Measurements from ENCODE around the gene RSAD1.

The RSAD1 gene

GRCh38 chr17:50483266-50483665, 4.6 kb downstream of the RSAD1 start:
- H3K4me1 ChIP-seq: no peaks in the 10 kb centered on the region
- no peak overlapping the region for H3K4me3 ChIP-seq (ENCODE audit: low read depth, low read length)
- TF ChIP-seq, protein P1, sequence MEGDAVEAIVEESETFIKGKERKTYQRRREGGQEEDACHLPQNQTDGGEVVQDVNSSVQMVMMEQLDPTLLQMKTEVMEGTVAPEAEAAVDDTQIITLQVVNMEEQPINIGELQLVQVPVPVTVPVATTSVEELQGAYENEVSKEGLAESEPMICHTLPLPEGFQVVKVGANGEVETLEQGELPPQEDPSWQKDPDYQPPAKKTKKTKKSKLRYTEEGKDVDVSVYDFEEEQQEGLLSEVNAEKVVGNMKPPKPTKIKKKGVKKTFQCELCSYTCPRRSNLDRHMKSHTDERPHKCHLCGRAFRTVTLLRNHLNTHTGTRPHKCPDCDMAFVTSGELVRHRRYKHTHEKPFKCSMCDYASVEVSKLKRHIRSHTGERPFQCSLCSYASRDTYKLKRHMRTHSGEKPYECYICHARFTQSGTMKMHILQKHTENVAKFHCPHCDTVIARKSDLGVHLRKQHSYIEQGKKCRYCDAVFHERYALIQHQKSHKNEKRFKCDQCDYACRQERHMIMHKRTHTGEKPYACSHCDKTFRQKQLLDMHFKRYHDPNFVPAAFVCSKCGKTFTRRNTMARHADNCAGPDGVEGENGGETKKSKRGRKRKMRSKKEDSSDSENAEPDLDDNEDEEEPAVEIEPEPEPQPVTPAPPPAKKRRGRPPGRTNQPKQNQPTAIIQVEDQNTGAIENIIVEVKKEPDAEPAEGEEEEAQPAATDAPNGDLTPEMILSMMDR (IDR thresholded peaks at IDR 0.05; ENCODE audit: low read depth, low read length): no peak
- peaks cover 22% of the 10 kb centered on the region for H3K36me3 ChIP-seq
- H3K9me3 ChIP-seq: no peaks in the 10 kb centered on the region
- H3K27me3 ChIP-seq: no peaks in the 10 kb centered on the region
- no peak for DNase-seq

- no peaks in the 10 kb centered on the region for H3K4me1 ChIP-seq
- H3K9me3 ChIP-seq: no peaks in the 10 kb centered on the region
- H3K27me3 ChIP-seq: no peaks in the 10 kb centered on the region
- DNase-seq: no peak
- peaks cover 22% of the 10 kb centered on the region for H3K36me3 ChIP-seq
- H3K4me3 ChIP-seq (ENCODE audit: low read depth, low read length): no peak overlapping the region
- TF ChIP-seq, protein P1 (IDR thresholded peaks at IDR 0.05; ENCODE audit: low read depth, low read length): no peak
Observed at GRCh38 chr17:50484386-50485155, 5.9 kb downstream of the RSAD1 start.

DNA sequence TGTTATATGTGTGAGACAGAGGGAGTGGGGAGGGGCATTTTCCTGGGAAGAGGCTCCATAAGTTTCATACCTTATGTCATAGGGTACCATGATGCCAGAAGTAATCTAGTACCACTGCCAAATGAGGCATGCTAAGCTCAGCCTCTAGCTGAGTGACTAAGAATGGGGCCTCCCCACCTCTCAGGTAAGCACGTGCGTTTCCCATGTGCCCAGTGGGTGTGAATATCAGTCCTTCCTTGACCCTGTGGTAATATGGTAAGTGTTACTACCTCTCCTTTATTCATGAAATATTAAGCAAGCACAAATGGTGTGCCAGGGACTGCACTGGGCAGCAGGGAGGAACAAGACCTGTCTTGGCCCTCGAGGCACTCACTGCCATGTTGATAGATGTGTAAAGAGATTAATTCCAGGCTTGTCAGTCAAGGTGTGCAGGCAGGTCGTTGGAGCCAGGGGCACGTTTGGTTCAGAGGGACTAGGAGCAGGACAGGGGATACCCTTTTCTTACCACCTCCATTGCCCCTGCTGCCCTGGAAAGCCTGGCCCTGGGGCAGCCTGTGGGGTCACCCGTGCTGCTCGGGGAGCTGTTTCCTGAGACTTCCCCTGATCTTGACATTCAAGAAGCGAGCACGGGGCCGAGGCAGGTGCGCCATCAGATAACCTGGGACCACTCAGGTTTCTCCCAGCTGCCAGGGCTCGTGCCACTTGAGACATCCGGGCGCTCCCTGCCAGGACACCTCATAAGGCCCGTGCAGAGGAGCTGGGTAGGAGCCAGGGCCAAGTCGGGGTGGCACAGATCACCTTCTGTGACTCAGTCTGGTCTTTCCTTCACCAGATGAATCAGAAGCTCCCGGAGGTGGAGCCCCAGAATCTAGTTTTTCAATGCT, 8.8 kb downstream of the RSAD1 start:
- TF ChIP-seq, protein P1 (IDR thresholded peaks at IDR 0.05; ENCODE audit: low read depth, low read length): no peak
- no peaks in the 10 kb centered on the region for H3K27me3 ChIP-seq
- H3K36me3 ChIP-seq: peaks cover 17% of the 10 kb centered on the region

DNA sequence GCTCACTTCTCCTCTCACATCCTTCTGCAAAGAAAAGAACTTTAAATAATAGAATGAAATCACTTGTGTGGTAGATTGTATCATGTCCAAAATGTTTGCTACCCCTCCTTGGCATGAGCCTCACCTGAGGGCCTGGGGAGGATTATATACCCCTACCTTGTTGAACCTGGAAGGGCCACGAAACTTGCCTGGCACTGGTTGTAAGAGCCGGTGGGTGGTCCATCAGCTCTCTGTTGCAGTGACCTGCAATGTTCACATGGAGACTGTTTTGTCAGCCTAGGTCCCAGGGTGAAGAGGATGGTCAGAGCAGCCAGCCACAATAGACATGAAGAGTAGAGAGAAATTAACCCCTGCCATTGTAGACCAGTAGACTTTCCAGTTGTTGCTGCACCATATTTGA, 10.2 kb downstream of the RSAD1 start:
- Histone ChIP-seq H3K27me3 (no peaks in the 10 kb centered on the region), H3K4me3 (ENCODE audit: low read depth, low read length) (no peak overlapping the region), H3K4me1 (no peaks in the 10 kb centered on the region), H3K9me3 (no peaks in the 10 kb centered on the region), H3K36me3 (peaks cover 12% of the 10 kb centered on the region)
- TF ChIP-seq, protein P1 (IDR thresholded peaks at IDR 0.05; ENCODE audit: low read depth, low read length): no peak
- no peak for DNase-seq

More for the DNA sequence above, 8.8 kb downstream of the RSAD1 start:
- DNase-seq: no peak
- no peaks in the 10 kb centered on the region for H3K4me1 ChIP-seq
- no peaks in the 10 kb centered on the region for H3K9me3 ChIP-seq
- H3K4me3 ChIP-seq (ENCODE audit: low read depth, low read length): no peak overlapping the region

GRCh38 chr17:50491505-50491904, 12.8 kb downstream of the RSAD1 start:
- Histone ChIP-seq H3K4me3 (ENCODE audit: low read depth, low read length) (no peak overlapping the region), H3K36me3 (no peaks in the 10 kb centered on the region), H3K27me3 (no peaks in the 10 kb centered on the region), H3K4me1 (no peaks in the 10 kb centered on the region), H3K9me3 (no peaks in the 10 kb centered on the region)
- no peak for DNase-seq
- TF ChIP-seq, protein P1 (IDR thresholded peaks at IDR 0.05; ENCODE audit: low read depth, low read length): no peak
